Measurements from ENCODE around the gene LDLRAD2. TPM values are rescaled to one million over a fixed set of nuclear protein-coding genes. Genes with fewer than 3 reads are reported as not detected.

The LDLRAD2 gene
- total and polyA plus RNA-seq, 9 of the 15 experiments (the other 6 are each of a cell fraction or from before 2014, with no cell fraction given): 0.45 to 0.48 TPM; not detected in 7

GRCh38 chr1:21836729-21837128, 24.7 kb downstream of the LDLRAD2 start:
- TF ChIP-seq POLR2G (IDR thresholded peaks at IDR 0.05; ENCODE audit: low read depth, low read length) (peak; percentile 27; the same call in 1 of the 2 replicates), MIER1 (IDR thresholded peaks at IDR 0.05; ENCODE audit: low read depth) (no peak)
- Histone ChIP-seq H3K4me2 (ENCODE audit: insufficient read depth, low read length) (no peak overlapping the region), H3K9me1 (ENCODE audit: control insufficient read depth, insufficient read depth, low read length) (peaks cover 5% of the 10 kb centered on the region), H3K27ac (ENCODE audit: extremely low read depth, low read depth, low read length) (no peak overlapping the region), H3K9me3 (replicated peaks; ENCODE audit: control insufficient read depth, insufficient read depth, low read depth, low read length) (peaks cover 9% of the 10 kb centered on the region), H3K9ac (ENCODE audit: insufficient read depth in 1 of 2, low read depth in 2 of 2, low read length in 2 of 2) (no peak overlapping the region), H3K4me1 (replicated peaks in 1 of 2; ENCODE audit: control insufficient read depth in 2 of 2, insufficient read depth in 2 of 2, low read length in 2 of 2) (peaks cover 0 to 10% of the 10 kb centered on the region in 2 experiments; a peak in 1 of 5 replicates), H3K27me3 (ENCODE audit: control insufficient read depth in 2 of 2, insufficient read depth in 2 of 2, low read length in 2 of 2) (no peaks in the 10 kb centered on the region), H4K20me1 (replicated peaks; ENCODE audit: control insufficient read depth, insufficient read depth, low read length) (no peaks in the 10 kb centered on the region; the same call in 1 of the 2 replicates), H2AFZ (ENCODE audit: low read depth, low read length) (no peak overlapping the region), H3K79me2 (ENCODE audit: control insufficient read depth, insufficient read depth, low read length) (no peaks in the 10 kb centered on the region), H3K36me3 (ENCODE audit: control insufficient read depth, insufficient read depth, low read length) (peaks cover 91% of the 10 kb centered on the region; the same call in 2 of the 3 replicates), H3K4me3 (no peak overlapping the region)
- ChIA-PET POLR2A (interaction anchor here (0.9 kb wide), 1 partner anchor 16 kb away, joined by 3 read pairs; no protein-coding TSS in a partner anchor), CTCF (ENCODE audit: low intra/inter-chr PET ratio) (no interaction called here)
- DNase-seq (ENCODE audit: extremely low read depth in 1 of 4, low spot score in 3 of 4) (no peak), FAIRE-seq (no peak), ATAC-seq (no peak)
- BruUV-seq (replicated peaks): no TSS peak
- in situ Hi-C loops (cut with MboI) (no loop called here), intact Hi-C loops (cut with micrococcal nuclease) (no loop called here)
- WGBS (ENCODE audit: insufficient coverage, low coverage, missing lambda C conversion rate): 93% methylated on average over 13 of the region's 13 CpGs

GRCh38 chr1:21837476-21837875, 25.4 kb downstream of the LDLRAD2 start:
- Histone ChIP-seq H3K79me2 (ENCODE audit: control insufficient read depth, insufficient read depth, low read length) (no peaks in the 10 kb centered on the region), H3K4me1 (replicated peaks in 1 of 2; ENCODE audit: control insufficient read depth in 2 of 2, insufficient read depth in 2 of 2, low read length in 2 of 2) (peaks cover 0 to 10% of the 10 kb centered on the region in 2 experiments; a peak in 1 of 5 replicates), H3K27ac (ENCODE audit: extremely low read depth, low read depth, low read length) (no peak overlapping the region), H3K27me3 (ENCODE audit: control insufficient read depth in 2 of 2, insufficient read depth in 2 of 2, low read length in 2 of 2) (no peaks in the 10 kb centered on the region), H4K20me1 (replicated peaks; ENCODE audit: control insufficient read depth, insufficient read depth, low read length) (no peaks in the 10 kb centered on the region; the same call in 1 of the 2 replicates), H3K9me1 (ENCODE audit: control insufficient read depth, insufficient read depth, low read length) (peaks cover 2% of the 10 kb centered on the region), H3K36me3 (ENCODE audit: control insufficient read depth, insufficient read depth, low read length) (peaks cover 91% of the 10 kb centered on the region; the same call in 2 of the 3 replicates), H3K4me2 (ENCODE audit: insufficient read depth, low read length) (no peak overlapping the region), H2AFZ (ENCODE audit: low read depth, low read length) (no peak overlapping the region), H3K9ac (ENCODE audit: insufficient read depth in 1 of 2, low read depth in 2 of 2, low read length in 2 of 2) (no peak overlapping the region), H3K4me3 (no peak overlapping the region), H3K9me3 (replicated peaks; ENCODE audit: control insufficient read depth, insufficient read depth, low read depth, low read length) (peaks cover 9% of the 10 kb centered on the region)
- no peak for ATAC-seq
- intact Hi-C loops (cut with micrococcal nuclease): no loop called here
- no TSS peak for BruUV-seq (replicated peaks)
- no peak for FAIRE-seq
- no peak for DNase-seq (ENCODE audit: extremely low read depth in 1 of 4, low spot score in 3 of 4)
- ChIA-PET POLR2A (interaction anchor here (0.6 kb wide), 1 partner anchor 82 kb away, joined by 3 read pairs; no protein-coding TSS in a partner anchor), CTCF (ENCODE audit: low intra/inter-chr PET ratio) (no interaction called here)
- in situ Hi-C loops (cut with MboI): no loop called here
- WGBS (ENCODE audit: insufficient coverage, low coverage, missing lambda C conversion rate): 92% methylated on average over 10 of the region's 10 CpGs
- no peak for TF ChIP-seq ZNF407 (IDR thresholded peaks at IDR 0.05; ENCODE audit: low read depth)
- no peak for TF ChIP-seq POLR2H (tag; IDR thresholded peaks at IDR 0.05; ENCODE audit: low read depth)
- TF ChIP-seq MCM5 (IDR thresholded peaks at IDR 0.05; ENCODE audit: low read depth): no peak
- TF ChIP-seq ZBTB2 (IDR thresholded peaks at IDR 0.05): no peak

Data from K562 (cell line).